Measurements from ENCODE around the gene BIRC6.
"Not testable (repeated sequence)": the region's sequence is repeated elsewhere in the genome, so short reads cannot be mapped to it uniquely, and the experiment has no call there.

The BIRC6 gene

GRCh38 chr2:32456808-32457207 lies 100.0 kb downstream of the BIRC6 start:
- no peaks in the 10 kb centered on the region for H3K27me3 ChIP-seq
- no peaks in the 10 kb centered on the region for H3K9me3 ChIP-seq
- TF ChIP-seq, protein P1, sequence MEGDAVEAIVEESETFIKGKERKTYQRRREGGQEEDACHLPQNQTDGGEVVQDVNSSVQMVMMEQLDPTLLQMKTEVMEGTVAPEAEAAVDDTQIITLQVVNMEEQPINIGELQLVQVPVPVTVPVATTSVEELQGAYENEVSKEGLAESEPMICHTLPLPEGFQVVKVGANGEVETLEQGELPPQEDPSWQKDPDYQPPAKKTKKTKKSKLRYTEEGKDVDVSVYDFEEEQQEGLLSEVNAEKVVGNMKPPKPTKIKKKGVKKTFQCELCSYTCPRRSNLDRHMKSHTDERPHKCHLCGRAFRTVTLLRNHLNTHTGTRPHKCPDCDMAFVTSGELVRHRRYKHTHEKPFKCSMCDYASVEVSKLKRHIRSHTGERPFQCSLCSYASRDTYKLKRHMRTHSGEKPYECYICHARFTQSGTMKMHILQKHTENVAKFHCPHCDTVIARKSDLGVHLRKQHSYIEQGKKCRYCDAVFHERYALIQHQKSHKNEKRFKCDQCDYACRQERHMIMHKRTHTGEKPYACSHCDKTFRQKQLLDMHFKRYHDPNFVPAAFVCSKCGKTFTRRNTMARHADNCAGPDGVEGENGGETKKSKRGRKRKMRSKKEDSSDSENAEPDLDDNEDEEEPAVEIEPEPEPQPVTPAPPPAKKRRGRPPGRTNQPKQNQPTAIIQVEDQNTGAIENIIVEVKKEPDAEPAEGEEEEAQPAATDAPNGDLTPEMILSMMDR (IDR thresholded peaks at IDR 0.05), result no peak
- H3K4me3 ChIP-seq (ENCODE audit: low read depth in 1 of 2, low read length in 1 of 2), result no peak overlapping the region
- H3K4me1 ChIP-seq (ENCODE audit: control insufficient read depth in 1 of 2, insufficient read depth in 1 of 2, low read depth in 1 of 2, low read length in 1 of 2), result no peaks in the 10 kb centered on the region
- H3K36me3 ChIP-seq, result peaks cover 2% of the 10 kb centered on the region
- no peak overlapping the region for H3K27ac ChIP-seq

DNA sequence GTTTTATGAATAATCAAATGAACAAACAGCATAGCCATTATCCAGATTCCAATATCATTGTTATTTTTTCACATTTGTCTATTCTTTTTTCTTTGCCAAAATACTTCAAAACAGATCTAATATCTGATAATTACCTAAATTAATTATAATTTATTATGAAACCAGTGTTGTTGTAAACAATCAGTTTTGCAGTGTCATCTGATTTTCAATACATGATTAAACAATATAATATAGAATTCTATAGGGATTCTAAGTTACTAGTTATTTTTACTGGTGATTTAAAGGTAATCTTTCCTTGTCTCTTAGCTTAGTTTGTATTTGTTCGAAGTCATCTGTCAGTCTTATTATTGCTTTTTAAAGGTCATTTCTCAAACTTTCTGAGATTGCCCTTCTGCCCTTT lies 101.0 kb downstream of the BIRC6 start:
- no peaks in the 10 kb centered on the region for H3K27me3 ChIP-seq
- no peaks in the 10 kb centered on the region for H3K9me3 ChIP-seq
- no peak overlapping the region for H3K27ac ChIP-seq
- TF ChIP-seq, protein P1 (IDR thresholded peaks at IDR 0.05), result no peak
- no peaks in the 10 kb centered on the region for H3K4me1 ChIP-seq (ENCODE audit: control insufficient read depth in 1 of 2, insufficient read depth in 1 of 2, low read depth in 1 of 2, low read length in 1 of 2)
- peaks cover 6% of the 10 kb centered on the region for H3K36me3 ChIP-seq
- H3K4me3 ChIP-seq (ENCODE audit: low read depth in 1 of 2, low read length in 1 of 2), result no peak overlapping the region

DNA sequence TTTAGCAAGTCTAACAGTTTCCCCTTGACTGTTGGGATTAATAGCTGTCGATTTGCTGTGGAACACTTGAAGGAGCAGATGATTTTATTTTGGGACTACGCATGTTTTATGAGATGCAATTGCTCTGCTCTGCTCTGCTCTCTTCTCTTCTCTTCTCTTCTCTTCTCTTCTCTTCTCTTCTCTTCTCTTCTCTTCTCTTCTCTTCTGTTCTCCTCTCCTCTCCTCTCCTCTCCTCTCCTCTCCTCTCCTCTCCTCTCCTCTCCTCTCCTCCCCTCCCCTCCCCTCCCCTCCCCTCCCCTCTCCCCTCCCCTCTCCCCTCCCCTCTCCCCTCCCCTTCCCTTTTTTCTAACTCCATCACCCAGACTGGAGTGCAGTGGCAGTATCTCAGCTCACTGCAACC lies 104.0 kb downstream of the BIRC6 start:
- not testable (repeated sequence) for H3K4me3 ChIP-seq (ENCODE audit: low read depth in 1 of 2, low read length in 1 of 2); H3K9me3 ChIP-seq; H3K27me3 ChIP-seq; H3K4me1 ChIP-seq (ENCODE audit: control insufficient read depth in 1 of 2, insufficient read depth in 1 of 2, low read depth in 1 of 2, low read length in 1 of 2); H3K27ac ChIP-seq
- peaks cover 34% of the 10 kb centered on the region for H3K36me3 ChIP-seq

DNA sequence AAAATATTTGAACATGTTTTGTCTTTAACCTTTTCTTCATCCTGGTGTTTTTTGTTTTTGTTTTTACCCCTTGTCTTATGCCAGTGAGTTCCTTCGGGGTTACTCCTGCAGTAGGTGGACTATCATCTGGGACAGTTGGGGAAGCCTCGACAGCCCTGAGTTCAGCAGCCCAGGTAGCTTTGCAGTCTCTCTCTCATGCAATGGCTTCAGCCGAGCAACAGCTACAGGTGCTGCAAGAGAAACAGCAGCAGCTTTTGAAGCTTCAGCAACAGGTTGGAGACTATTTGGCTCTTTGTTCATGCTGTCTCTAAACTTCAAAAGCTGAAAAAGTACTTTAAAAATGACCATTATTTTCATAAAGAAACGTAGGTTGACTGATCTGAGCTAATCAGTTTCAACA lies 106.3 kb downstream of the BIRC6 start:
- Histone ChIP-seq H3K4me1 (ENCODE audit: control insufficient read depth in 1 of 2, insufficient read depth in 1 of 2, low read depth in 1 of 2, low read length in 1 of 2) (no peaks in the 10 kb centered on the region), H3K36me3 (peaks cover 45% of the 10 kb centered on the region), H3K4me3 (ENCODE audit: low read depth in 1 of 2, low read length in 1 of 2) (no peak overlapping the region), H3K27me3 (no peaks in the 10 kb centered on the region), H3K27ac (no peak overlapping the region), H3K9me3 (no peaks in the 10 kb centered on the region)
- TF ChIP-seq, protein P1 (IDR thresholded peaks at IDR 0.05), result no peak

DNA sequence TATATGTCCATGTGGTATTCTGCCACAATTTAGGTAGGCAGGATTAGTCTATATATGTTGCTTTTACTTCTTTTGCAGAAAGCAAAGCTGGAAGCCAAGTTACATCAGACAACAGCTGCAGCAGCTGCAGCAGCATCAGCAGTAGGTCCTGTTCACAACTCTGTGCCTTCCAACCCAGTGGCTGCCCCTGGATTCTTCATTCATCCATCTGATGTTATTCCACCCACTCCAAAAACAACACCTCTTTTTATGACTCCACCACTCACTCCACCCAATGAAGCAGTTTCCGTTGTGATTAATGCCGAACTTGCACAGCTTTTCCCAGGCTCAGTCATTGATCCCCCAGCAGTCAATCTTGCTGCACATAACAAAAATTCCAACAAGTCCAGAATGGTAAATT lies 107.6 kb downstream of the BIRC6 start:
- TF ChIP-seq, protein P1 (IDR thresholded peaks at IDR 0.05), result no peak
- no peak overlapping the region for H3K4me3 ChIP-seq (ENCODE audit: low read depth in 1 of 2, low read length in 1 of 2)
- no peaks in the 10 kb centered on the region for H3K4me1 ChIP-seq (ENCODE audit: control insufficient read depth in 1 of 2, insufficient read depth in 1 of 2, low read depth in 1 of 2, low read length in 1 of 2)
- no peaks in the 10 kb centered on the region for H3K27me3 ChIP-seq
- no peaks in the 10 kb centered on the region for H3K9me3 ChIP-seq
- peaks cover 58% of the 10 kb centered on the region for H3K36me3 ChIP-seq
- no peak overlapping the region for H3K27ac ChIP-seq

DNA sequence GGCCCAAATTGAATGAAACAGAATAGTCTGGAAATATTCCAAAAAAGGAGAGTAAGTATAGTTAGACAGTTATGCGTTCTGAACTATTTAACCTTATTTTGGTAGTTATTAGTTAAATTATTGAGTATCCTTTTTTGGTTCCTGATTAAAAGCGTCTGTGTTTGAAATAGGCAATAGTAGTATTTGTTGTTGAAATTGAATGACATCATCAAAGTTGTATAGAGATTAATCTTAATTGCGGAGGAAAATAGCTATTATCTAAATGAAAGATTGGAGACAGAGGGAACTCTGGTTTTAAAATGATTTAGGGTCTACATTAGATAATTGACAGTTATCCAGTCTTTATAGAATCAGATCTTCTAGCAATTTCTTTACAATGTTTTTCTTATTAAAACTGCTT lies 115.8 kb downstream of the BIRC6 start:
- Histone ChIP-seq H3K9me3 (no peaks in the 10 kb centered on the region), H3K36me3 (peaks cover 73% of the 10 kb centered on the region), H3K27me3 (no peaks in the 10 kb centered on the region), H3K27ac (no peak overlapping the region), H3K4me3 (ENCODE audit: low read depth in 1 of 2, low read length in 1 of 2) (no peak overlapping the region), H3K4me1 (ENCODE audit: control insufficient read depth in 1 of 2, insufficient read depth in 1 of 2, low read depth in 1 of 2, low read length in 1 of 2) (no peaks in the 10 kb centered on the region)
- TF ChIP-seq, protein P1 (IDR thresholded peaks at IDR 0.05), result no peak
